H7 (cell line): ENCODE data around the gene NDUFV1. TPM values are rescaled to one million over a fixed set of nuclear protein-coding genes. Genes with fewer than 3 reads are reported as not detected.
"Not testable (repeated sequence)": the region's sequence is repeated elsewhere in the genome, so short reads cannot be mapped to it uniquely, and the experiment has no call there.

Experiments used
- DNase-seq: peaks from one replicate; pipeline ENCODE4 v3.0.0; 2012
- H3K27me3 ChIP-seq: 2 replicates; pipeline ENCODE4 v1.6.0; 2011; ENCODE audit warnings: mild to moderate bottlenecking, low read length; ENCODE audit not compliant: control insufficient read depth, insufficient read depth
- H3K36me3 ChIP-seq: replicated peaks from 2 replicates; pipeline ENCODE4 v1.5.1; 2011; ENCODE audit warnings: low read length; ENCODE audit not compliant: control insufficient read depth, insufficient read depth
- H3K4me3 ChIP-seq: 2 replicates; pipeline ENCODE4 v1.5.1; 2011; ENCODE audit warnings: low read depth, mild to moderate bottlenecking, control low read depth, low read length, moderate library complexity; ENCODE audit not compliant: insufficient read depth
- total RNA-seq: library from RNA; depleted of rRNA; stranded (reverse); fragments of >200 nt; shearing (Covaris generic); gene quantifications from 2 replicates; pipeline ENCODE4 v1.2.3, GENCODE V29; 2014

The NDUFV1 gene
- total RNA-seq, 1 experiment from 2014 or later, result 302 TPM

- Histone ChIP-seq H3K36me3 (no peaks in the 10 kb centered on the region), H3K27me3 (no peaks in the 10 kb centered on the region), H3K4me3 (no peak overlapping the region)
- peak; percentile 44 for DNase-seq
Observed at GRCh38 chr11:67632982-67633755, 26.4 kb downstream of the NDUFV1 start.

DNA sequence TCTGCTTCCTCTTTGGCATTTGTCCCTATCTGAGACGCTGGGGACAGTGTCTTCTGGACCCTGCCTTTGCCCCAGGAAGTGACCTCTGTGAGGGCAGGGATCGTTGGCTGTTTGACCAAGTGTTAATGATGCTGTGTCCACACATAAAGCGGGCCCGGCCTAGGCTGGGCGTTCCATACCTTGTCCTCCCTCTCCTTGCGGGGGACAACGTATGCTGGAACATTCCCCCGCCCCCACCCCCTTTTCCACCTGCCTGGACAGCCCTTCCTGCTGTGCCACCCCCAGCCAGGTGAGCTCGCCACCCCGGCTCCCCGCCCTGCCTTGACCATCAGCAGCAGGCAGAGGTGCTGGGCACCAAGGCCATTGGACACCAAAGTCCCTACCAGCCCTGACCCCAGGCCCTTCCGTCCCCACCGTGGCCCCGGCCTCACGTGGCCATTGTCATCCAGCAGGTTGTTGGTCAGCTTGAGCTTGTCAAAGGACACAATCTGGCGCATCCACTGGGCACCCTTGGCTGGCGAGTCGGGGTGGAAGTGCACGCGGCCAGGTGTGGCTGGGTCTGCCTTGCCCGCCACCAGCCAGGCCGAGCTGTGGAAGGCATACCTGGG lies 27.1 kb downstream of the NDUFV1 start:
- DNase-seq, result peak; percentile 53
- H3K36me3 ChIP-seq, result no peaks in the 10 kb centered on the region
- H3K27me3 ChIP-seq, result no peaks in the 10 kb centered on the region
- no peak overlapping the region for H3K4me3 ChIP-seq

- H3K36me3 ChIP-seq, result no peaks in the 10 kb centered on the region
- DNase-seq, result peak; percentile 52
- H3K27me3 ChIP-seq, result peaks cover 3% of the 10 kb centered on the region
- no peak overlapping the region for H3K4me3 ChIP-seq
Observed at GRCh38 chr11:67634366-67635230, 27.9 kb downstream of the NDUFV1 start.

DNA sequence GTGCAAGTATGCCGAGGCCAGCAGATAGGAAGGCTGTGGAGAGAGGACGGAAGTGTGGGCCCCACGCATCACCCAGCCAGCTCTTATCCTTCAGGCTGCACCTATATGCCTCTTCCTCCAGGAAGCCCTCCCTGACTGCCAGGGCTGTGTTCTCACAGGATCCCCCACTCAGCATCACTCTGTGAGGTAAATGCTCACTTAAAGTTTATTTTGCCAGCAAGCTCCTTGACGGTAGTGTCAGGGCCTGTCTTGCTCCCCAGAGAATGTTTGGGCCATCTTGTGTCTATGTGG lies 28.4 kb downstream of the NDUFV1 start:
- Histone ChIP-seq H3K4me3 (no peak overlapping the region), H3K27me3 (peaks cover 6% of the 10 kb centered on the region), H3K36me3 (no peaks in the 10 kb centered on the region)
- no peak for DNase-seq

- H3K36me3 ChIP-seq, result no peaks in the 10 kb centered on the region
- peaks cover 9% of the 10 kb centered on the region for H3K27me3 ChIP-seq
- no peak overlapping the region for H3K4me3 ChIP-seq
- DNase-seq, result no peak
Observed at GRCh38 chr11:67636962-67637361, 30.2 kb downstream of the NDUFV1 start.

DNA sequence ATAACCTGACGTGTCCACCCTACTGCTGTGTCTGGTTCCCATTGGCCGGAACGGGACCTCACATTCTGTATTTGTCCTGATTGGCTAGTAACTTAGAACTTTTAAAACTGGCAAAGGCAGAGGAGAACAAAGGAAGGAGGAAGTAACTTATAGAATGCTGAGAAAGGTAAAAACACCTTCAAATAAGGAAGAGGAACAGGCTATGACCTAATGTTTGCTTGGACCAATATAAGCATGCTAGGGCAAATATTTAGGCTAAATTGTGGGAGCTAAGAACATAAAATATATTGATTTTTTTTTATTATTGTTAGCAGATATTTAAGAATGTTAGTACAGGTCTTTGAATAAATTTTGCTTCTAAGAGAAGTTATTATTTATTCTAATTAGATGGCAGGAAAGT lies 30.7 kb downstream of the NDUFV1 start:
- H3K4me3 ChIP-seq, DNase-seq, H3K27me3 ChIP-seq, H3K36me3 ChIP-seq: not testable (repeated sequence)

DNA sequence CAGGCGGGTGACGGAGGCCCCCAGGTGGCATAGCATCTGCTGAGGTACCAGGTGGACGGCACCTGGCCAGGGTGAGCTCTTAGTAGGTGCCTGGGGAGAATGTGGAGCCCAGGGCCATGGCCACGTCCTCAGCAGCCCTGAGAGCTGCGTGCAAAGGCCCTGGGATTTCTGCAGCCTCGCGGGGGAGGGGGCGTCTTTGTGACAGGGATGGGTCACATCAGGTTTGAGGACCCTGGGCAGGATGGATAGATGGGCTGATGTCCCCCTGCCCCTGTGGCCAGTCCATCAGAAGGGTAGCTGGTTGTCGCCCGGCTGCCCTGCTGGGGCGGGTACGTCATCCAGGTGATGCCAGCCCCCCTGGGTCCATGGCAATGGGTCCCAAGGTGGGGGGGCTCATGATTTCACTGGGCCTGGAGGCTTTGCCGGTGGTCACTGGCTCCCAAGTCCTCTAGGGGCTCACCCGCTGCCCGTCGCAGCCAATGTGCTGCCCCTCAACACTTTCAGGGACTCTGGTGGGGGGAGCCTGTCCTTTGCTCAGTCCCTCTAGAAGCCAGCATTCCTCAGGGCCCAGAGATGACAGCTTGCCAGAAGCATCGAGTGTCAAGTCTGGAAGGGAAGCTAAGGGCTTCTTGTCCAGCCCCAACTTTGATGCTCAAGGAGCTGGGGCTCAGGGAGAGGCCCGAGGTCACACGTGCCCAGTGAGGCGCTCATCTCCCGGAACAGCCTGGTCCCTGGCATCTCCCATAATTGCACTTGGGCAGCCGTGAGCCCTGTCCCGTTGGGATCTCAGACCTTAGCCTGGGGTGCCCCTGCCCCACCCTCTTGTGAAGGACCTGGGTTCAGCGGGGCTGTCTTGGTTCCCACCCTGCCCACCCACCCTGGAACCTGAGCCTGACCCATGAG lies 32.0 kb downstream of the NDUFV1 start:
- H3K4me3 ChIP-seq, result no peak overlapping the region
- DNase-seq, result peak; percentile 50
- H3K27me3 ChIP-seq, result peaks cover 9% of the 10 kb centered on the region
- H3K36me3 ChIP-seq, result no peaks in the 10 kb centered on the region

DNA sequence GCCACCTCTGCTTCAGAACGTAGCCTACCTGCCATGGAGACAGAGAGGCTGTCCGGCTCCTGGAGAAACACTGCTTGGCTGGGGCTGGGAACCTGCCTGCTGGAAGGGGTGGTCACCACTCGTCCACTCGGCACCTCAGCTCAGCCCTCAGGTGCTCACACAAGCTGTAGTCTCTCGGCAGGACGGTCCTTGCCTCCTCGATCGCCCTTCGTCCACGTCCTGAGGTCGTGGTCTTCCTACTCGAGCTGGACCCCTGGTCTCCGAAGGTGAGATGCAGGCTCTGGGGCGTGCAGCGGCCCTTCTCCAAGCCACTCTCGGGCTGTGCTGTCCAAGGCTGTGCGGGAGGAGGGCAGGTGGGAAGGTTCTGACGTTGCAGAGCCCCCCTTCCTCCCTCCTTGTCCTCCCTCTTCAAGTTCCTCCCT lies 32.7 kb downstream of the NDUFV1 start, which contains the start of gene TBX10:
Gene TBX10, minus strand, starts transcription at position 326 of the 422 bp plus-strand sequence. Its CDS starts 291 bp downstream, at position 35.
- no peak for DNase-seq
- H3K27me3 ChIP-seq, result peaks cover 9% of the 10 kb centered on the region
- H3K4me3 ChIP-seq, result no peak within 1 kb of the TSS
- H3K36me3 ChIP-seq, result no peaks in the 10 kb centered on the region

DNA sequence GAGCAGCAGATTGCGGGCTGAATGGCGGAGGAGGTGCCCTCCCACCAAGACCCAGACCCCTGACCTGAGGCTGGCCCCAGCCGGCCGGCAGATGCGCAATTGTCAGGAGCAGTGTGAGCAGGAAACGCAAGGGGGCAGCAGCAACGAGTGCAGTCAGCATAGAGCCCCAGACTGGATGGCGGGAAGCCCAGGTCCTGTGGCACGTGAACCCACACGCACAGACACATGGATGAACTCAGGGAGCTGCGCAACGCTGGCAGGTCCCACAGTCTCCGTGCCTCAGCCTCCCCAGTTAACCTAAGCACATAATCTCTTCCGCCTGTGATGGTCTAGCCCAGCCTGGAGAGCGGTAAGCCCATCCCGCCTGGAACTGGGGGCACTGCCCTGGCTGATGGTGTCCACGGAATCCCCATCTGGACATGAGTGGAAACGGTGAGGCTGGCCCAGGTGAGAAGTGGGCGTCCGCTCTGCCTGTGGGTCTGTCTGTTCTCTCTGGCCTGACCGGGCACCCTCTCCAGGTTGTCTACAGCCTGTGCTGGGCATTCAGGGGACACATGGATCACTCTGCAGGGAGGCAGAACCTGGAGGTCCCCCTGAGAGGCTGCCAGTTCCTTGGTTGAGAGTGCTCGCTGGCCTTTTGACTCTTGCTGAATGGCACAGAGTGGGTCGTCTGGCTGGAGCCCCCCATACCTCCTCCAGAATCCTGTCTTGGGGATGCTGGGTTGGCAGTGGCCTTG lies 33.5 kb downstream of the NDUFV1 start:
- peaks cover 9% of the 10 kb centered on the region for H3K27me3 ChIP-seq
- peak; percentile 95 for DNase-seq

GRCh38 chr11:67640758-67641337 lies 34.1 kb downstream of the NDUFV1 start:
- no peaks in the 10 kb centered on the region for H3K36me3 ChIP-seq
- peak; percentile 47 for DNase-seq
- H3K4me3 ChIP-seq, result no peak overlapping the region
- H3K27me3 ChIP-seq, result peaks cover 9% of the 10 kb centered on the region

More for the DNA sequence above, 33.5 kb downstream of the NDUFV1 start:
- no peaks in the 10 kb centered on the region for H3K36me3 ChIP-seq
- no peak overlapping the region for H3K4me3 ChIP-seq

DNA sequence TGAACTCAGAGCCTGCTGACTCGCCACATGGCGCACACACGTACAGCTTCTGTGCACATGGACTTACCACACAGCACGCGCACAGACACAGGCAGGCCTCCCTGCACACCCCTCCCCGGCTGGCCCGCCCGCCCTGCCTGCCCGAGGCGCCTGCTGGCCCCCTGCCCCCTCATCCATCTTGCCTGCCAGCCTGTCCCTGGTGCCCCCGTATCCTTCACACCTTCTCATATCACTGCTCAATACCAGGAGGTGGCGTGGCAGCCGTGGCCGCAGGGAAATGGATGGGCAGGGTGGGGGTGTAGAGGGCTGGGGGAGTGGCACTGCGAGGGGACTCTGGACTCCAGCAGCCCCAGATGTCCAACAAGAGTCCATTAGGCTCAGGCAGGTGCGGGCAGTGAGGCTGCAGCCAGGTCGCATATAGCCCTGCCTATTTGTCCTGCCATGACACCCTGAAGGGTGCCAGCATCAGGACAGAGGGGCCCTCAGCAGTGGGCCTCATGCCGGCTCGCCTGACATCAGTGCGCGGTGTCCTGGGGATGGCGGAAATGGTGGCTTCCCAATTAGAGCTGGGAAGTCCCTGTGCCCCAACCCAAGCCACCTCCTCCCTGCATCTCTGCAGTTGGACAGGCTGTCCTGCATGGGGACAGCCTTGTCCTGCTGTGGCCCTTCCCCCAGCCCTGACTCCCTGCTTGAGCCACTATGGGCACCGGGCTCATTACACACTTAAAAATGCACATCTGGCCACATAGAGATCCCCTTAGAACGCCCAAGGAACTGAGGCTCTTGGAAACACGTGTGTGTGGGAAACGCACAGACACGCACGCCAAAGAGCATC lies 34.8 kb downstream of the NDUFV1 start:
- Histone ChIP-seq H3K4me3 (no peak overlapping the region), H3K36me3 (no peaks in the 10 kb centered on the region), H3K27me3 (peaks cover 9% of the 10 kb centered on the region)
- DNase-seq, result peak; percentile 60

DNA sequence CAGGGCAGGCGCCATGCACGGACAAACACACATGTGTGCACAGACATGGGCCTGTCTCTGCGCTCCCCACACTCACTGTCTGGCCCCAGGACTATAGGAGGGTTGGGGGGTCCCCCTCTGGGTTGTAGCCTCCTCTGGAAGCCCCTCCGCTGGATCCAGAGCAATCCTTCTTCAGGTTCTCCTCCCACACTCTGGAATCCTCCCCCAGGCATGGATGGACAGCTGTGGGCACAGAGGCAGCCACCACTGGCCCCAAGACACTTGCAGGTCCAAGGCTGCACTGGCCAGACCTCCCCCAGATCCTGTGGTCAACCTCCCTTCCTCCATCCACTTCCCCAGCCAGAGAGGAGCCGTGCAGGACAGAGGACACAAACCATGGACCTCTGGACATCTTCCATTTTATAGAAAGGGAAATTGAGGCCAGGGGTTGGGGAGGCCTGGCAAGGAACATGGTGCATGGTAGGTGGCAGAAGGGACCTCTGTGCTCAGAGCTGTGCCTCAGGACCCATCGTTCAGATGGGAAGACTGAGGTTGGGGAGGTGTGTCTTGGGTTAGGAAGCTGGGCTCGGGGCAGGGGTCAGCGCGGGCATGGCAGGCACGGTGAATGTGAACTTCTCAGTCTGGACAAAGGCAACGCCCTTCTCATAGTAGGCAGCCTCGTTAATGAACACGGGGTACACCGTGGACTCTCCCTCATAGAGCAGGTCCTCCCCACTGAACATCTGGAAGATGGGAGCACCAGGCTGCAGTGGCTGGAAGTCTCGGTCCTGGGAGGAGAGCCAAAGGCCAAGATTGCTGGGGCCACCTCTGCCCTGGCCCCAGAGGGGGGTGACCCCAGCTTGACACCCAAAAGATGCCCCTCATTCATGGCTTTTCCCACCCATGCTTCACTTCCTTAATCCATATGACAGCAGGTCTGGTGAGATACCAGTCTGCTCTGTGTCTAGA lies 35.7 kb downstream of the NDUFV1 start:
- peaks cover 9% of the 10 kb centered on the region for H3K27me3 ChIP-seq
- H3K36me3 ChIP-seq, result no peaks in the 10 kb centered on the region
- no peak for DNase-seq
- no peak overlapping the region for H3K4me3 ChIP-seq
